Smooth muscle cell (in vitro differentiated cells): Measurements from ENCODE around the gene IGHMBP2. TPM values are rescaled to one million over a fixed set of nuclear protein-coding genes. Genes with fewer than 3 reads are reported as not detected.

Experiments used
- DNase-seq: peaks from one replicate; lab custom pipeline; 2025; ENCODE audit not compliant: unreplicated experiment; lab: John Stamatoyannopoulos, UW
- H2AFZ ChIP-seq: fragments of 200-600 bp; sonication (generic); 2 replicates; pipeline ENCODE4 v1.6.0; 2016; ENCODE audit warnings: antibody characterized with exemption, low read depth, mild to moderate bottlenecking
- H3F3A ChIP-seq: fragments of 200-600 bp; sonication (generic); 2 replicates; pipeline ENCODE4 v1.6.0; 2017; ENCODE audit warnings: antibody characterized with exemption, low read depth
- H3K27ac ChIP-seq: fragments of 200-600 bp; sonication (generic); 2 replicates; pipeline ENCODE4 v1.5.1; 2016; ENCODE audit warnings: low read depth, mild to moderate bottlenecking
- H3K27me3 ChIP-seq: fragments of 200-600 bp; sonication (generic); 2 replicates; pipeline ENCODE4 v1.6.1; 2016; ENCODE audit warnings: low read depth, mild to moderate bottlenecking
- H3K36me3 ChIP-seq: fragments of 200-600 bp; sonication (generic); 2 replicates; pipeline ENCODE4 v1.5.1; 2016; ENCODE audit warnings: low read depth
- H3K4me1 ChIP-seq: fragments of 200-600 bp; sonication (generic); 2 replicates; pipeline ENCODE4 v1.5.1; 2016; ENCODE audit warnings: low read depth
- H3K4me2 ChIP-seq: fragments of 200-600 bp; sonication (generic); 2 replicates; pipeline ENCODE4 v1.6.0; 2016; ENCODE audit warnings: mild to moderate bottlenecking
- H3K4me3 ChIP-seq: fragments of 200-600 bp; sonication (generic); 2 replicates; pipeline ENCODE4 v1.5.1; 2016; ENCODE audit warnings: mild to moderate bottlenecking
- H3K79me2 ChIP-seq: fragments of 200-600 bp; sonication (generic); 2 replicates; pipeline ENCODE4 v1.6.0; 2016; ENCODE audit warnings: low read depth, mild to moderate bottlenecking
- H3K9ac ChIP-seq: fragments of 200-600 bp; sonication (generic); 2 replicates; pipeline ENCODE4 v1.6.0; 2016; ENCODE audit warnings: low read depth
- H3K9me3 ChIP-seq: fragments of 200-600 bp; sonication (generic); replicated peaks from 2 replicates; pipeline ENCODE4 v1.5.1; 2016; ENCODE audit warnings: low read depth
- H4K20me1 ChIP-seq: fragments of 200-600 bp; sonication (generic); 2 replicates; pipeline ENCODE4 v1.6.0; 2016; ENCODE audit warnings: low read depth
- WGBS: methylation state at CpG from one replicate; pipeline ENCODE4 v1.1.7; 2016; ENCODE audit warnings: low lambda C conversion rate; 5-methylcytosine and 5-hydroxymethylcytosine counted together
- polyA plus RNA-seq: library from polyadenylated mRNA; unstranded; fragments of >200 nt; fragmentation: Nextera tagmentation; extraction: Ambion mirVana; gene quantifications from 2 replicates; pipeline ENCODE4 v1.2.1, GENCODE V29; 2016
- total RNA-seq: library from RNA; depleted of rRNA; stranded (reverse); fragments of >200 nt; gene quantifications from 2 replicates; pipeline ENCODE4 v1.2.3, GENCODE V29; 2014
- TF ChIP-seq, protein P1 (sequence below): fragments of 200-600 bp; sonication (generic); IDR thresholded peaks from 2 replicates; pipeline ENCODE4 v1.5.1; 2017; ENCODE audit warnings: borderline replicate concordance, mild to moderate bottlenecking, antibody characterized with exemption; ENCODE audit not compliant: insufficient read depth, poor library complexity, severe bottlenecking

The IGHMBP2 gene
- total and polyA plus RNA-seq, 2 experiments from 2014 or later, result 12.1 to 13.3 TPM

DNA sequence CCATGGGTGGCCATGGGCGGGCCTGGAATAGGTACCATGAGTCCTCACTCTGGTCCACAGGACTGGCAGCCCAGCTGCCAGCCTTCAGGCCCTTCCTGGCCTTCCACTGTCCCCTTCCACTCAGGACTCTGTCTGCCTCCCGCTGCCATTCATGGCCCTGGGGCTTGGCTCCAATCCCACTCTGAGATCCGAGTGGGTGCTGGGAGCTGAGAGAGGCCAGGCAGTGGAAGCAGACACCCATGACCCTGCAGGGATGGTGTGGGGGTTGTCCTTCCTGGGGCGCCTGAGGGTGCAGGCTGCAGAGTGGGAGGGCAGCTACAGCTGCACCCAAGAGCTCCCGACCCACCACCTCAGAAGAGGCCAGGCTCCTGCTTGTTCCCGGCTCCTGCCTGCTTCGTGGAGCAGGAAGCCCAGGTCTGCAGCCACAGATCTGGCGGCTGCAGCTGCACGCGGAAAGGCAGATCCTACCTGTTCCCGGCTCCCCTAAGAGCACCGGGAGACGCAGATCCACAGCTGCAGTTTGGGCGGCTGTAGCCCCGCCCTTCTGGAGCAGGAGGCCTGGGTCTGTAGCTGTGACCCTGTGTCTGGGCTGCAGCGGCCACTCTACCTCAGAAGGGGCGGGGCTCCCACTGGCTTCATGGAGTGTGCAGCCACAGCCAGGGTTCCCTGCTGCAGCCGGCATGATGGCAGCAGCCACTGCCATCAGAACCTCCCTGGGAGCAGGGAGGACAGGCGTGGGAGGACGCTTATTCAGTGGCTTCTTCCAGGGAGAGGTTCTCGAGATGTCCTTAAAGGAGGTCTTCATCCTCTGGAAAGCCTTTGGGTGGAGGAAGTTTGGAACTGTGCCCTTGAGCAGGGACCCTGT is 27.5 kb downstream of the IGHMBP2 start:
- no peak overlapping the region for H3K4me3 ChIP-seq
- TF ChIP-seq, protein P1, sequence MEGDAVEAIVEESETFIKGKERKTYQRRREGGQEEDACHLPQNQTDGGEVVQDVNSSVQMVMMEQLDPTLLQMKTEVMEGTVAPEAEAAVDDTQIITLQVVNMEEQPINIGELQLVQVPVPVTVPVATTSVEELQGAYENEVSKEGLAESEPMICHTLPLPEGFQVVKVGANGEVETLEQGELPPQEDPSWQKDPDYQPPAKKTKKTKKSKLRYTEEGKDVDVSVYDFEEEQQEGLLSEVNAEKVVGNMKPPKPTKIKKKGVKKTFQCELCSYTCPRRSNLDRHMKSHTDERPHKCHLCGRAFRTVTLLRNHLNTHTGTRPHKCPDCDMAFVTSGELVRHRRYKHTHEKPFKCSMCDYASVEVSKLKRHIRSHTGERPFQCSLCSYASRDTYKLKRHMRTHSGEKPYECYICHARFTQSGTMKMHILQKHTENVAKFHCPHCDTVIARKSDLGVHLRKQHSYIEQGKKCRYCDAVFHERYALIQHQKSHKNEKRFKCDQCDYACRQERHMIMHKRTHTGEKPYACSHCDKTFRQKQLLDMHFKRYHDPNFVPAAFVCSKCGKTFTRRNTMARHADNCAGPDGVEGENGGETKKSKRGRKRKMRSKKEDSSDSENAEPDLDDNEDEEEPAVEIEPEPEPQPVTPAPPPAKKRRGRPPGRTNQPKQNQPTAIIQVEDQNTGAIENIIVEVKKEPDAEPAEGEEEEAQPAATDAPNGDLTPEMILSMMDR, result no peak
- no peaks in the 10 kb centered on the region for H3K79me2 ChIP-seq
- DNase-seq, result no peak
- no peak overlapping the region for H3K27ac ChIP-seq
- H3K27me3 ChIP-seq, result no peaks in the 10 kb centered on the region
- WGBS, result 94% methylated on average over 21 of the region's 21 CpGs
- no peak overlapping the region for H3K4me2 ChIP-seq
- no peak overlapping the region for H3K9ac ChIP-seq
- no peak overlapping the region for H2AFZ ChIP-seq
- no peaks in the 10 kb centered on the region for H3K4me1 ChIP-seq
- peaks cover 3% of the 10 kb centered on the region for H3K36me3 ChIP-seq
- H3F3A ChIP-seq, result no peaks in the 10 kb centered on the region
- H4K20me1 ChIP-seq, result no peaks in the 10 kb centered on the region
- H3K9me3 ChIP-seq, result no peaks in the 10 kb centered on the region

DNA sequence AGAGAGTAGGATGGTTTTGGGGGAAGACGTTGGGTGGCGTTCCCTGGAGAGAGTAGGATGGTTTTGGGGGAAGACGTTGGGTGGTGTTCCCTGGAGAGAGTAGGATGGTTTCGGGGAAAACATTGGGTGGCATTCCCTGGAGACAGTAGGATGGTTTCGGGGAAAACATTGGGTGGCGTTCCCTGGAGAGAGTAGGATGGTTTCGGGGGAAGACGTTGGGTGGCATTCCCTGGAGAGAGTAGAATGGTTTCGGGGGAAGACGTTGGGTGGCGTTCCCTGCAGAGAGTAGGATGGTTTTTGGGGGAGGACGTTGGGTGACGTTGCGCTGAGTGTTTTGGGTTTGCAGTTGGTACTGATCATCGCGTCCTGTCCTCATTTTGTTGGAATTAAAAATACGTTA is 28.2 kb downstream of the IGHMBP2 start:
- TF ChIP-seq, protein P1, result no peak
- no peak overlapping the region for H3K4me2 ChIP-seq
- no peak overlapping the region for H3K27ac ChIP-seq
- no peaks in the 10 kb centered on the region for H3K27me3 ChIP-seq
- no peaks in the 10 kb centered on the region for H3K4me1 ChIP-seq
- no peaks in the 10 kb centered on the region for H4K20me1 ChIP-seq
- 94% methylated on average over 17 of the region's 17 CpGs for WGBS
- H3F3A ChIP-seq, result no peaks in the 10 kb centered on the region
- H3K4me3 ChIP-seq, result no peak overlapping the region
- H3K36me3 ChIP-seq, result no peaks in the 10 kb centered on the region
- H2AFZ ChIP-seq, result no peak overlapping the region
- H3K9me3 ChIP-seq, result no peaks in the 10 kb centered on the region
- H3K79me2 ChIP-seq, result no peaks in the 10 kb centered on the region
- H3K9ac ChIP-seq, result no peak overlapping the region
- no peak for DNase-seq

DNA sequence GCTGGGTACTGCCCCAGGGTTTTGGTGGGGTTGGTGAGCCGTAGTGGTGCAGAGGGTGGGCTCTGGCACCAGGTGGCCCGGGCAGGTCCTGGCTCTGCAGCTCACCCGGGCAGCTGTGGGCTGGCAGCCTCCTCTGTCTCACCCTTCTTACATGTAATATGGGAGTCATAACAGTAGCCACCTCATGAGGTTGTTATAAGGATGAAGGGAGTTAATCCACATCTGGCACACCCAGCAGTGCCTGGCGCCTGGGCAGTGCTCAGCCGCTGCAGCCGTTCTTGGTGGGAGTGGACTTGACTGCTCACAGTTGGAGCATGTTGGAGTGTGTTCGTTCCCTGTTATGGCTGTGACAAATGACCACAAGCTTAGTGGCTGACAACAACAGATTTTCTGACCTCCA is 28.7 kb downstream of the IGHMBP2 start:
- no peaks in the 10 kb centered on the region for H3K27me3 ChIP-seq

More for the DNA sequence above, 28.7 kb downstream of the IGHMBP2 start:
- no peaks in the 10 kb centered on the region for H3F3A ChIP-seq
- H3K27ac ChIP-seq, result no peak overlapping the region
- TF ChIP-seq, protein P1, result no peak
- DNase-seq, result no peak
- no peaks in the 10 kb centered on the region for H3K79me2 ChIP-seq
- H3K4me3 ChIP-seq, result no peak overlapping the region
- H3K9ac ChIP-seq, result no peak overlapping the region
- no peaks in the 10 kb centered on the region for H3K9me3 ChIP-seq
- H4K20me1 ChIP-seq, result no peaks in the 10 kb centered on the region
- no peak overlapping the region for H2AFZ ChIP-seq
- WGBS, result 97% methylated on average over 7 of the region's 7 CpGs
- H3K4me2 ChIP-seq, result no peak overlapping the region
- no peaks in the 10 kb centered on the region for H3K4me1 ChIP-seq
- H3K36me3 ChIP-seq, result no peaks in the 10 kb centered on the region
